ENCODE results near the gene REM2.
"Not testable (repeated sequence)": the region's sequence is repeated elsewhere in the genome, so short reads cannot be mapped to it uniquely, and the experiment has no call there.

Gene REM2

GRCh38 chr14:22848351-22849164 is 34.5 kb upstream of the REM2 start:
- DNase-seq, result no peak

GRCh38 chr14:22849212-22849819 is 33.7 kb upstream of the REM2 start:
- no peak for DNase-seq

- no peak for DNase-seq
Observed at GRCh38 chr14:22850944-22851764, 31.9 kb upstream of the REM2 start.

- not testable (repeated sequence) for DNase-seq
Observed at GRCh38 chr14:22852178-22852577, 30.8 kb upstream of the REM2 start.

- no peak for DNase-seq
Observed at GRCh38 chr14:22852599-22852939, 30.5 kb upstream of the REM2 start.

- DNase-seq, result peak; percentile 98 to 99
Observed at GRCh38 chr14:22852940-22853767, 29.9 kb upstream of the REM2 start.

- DNase-seq, result not testable (repeated sequence)
Observed at GRCh38 chr14:22854296-22854695, 28.7 kb upstream of the REM2 start.

- DNase-seq, result no peak
Observed at GRCh38 chr14:22854963-22855724, 27.9 kb upstream of the REM2 start.

GRCh38 chr14:22856428-22856827 is 26.6 kb upstream of the REM2 start:
- DNase-seq, result no peak

GRCh38 chr14:22860377-22860776 is 22.6 kb upstream of the REM2 start:
- not testable (repeated sequence) for DNase-seq

- DNase-seq, result no peak
Observed at GRCh38 chr14:22861651-22862050, 21.4 kb upstream of the REM2 start.

GRCh38 chr14:22864979-22865378 is 18.0 kb upstream of the REM2 start:
- DNase-seq, result no peak

GRCh38 chr14:22865424-22866405 is 17.3 kb upstream of the REM2 start:
- peak in 1 of 2 donors; percentile 24 for DNase-seq

- DNase-seq, result no peak
Observed at GRCh38 chr14:22866874-22867273, 16.1 kb upstream of the REM2 start.

GRCh38 chr14:22870811-22871223 is 12.2 kb upstream of the REM2 start:
- DNase-seq, result no peak

- DNase-seq, result peak; percentile 64 to 69
Observed at GRCh38 chr14:22871224-22872032, 11.6 kb upstream of the REM2 start, which contains the start of gene LRP10. Gene LRP10 (plus strand): TSS chr14:22871740. CDS start chr14:22872304, 564 bp downstream.

- peak; percentile 73 for DNase-seq
Observed at GRCh38 chr14:22872033-22872832, 10.8 kb upstream of the REM2 start.

- no peak for DNase-seq
Observed at GRCh38 chr14:22872833-22873520, 10.0 kb upstream of the REM2 start.
